Right hindlimb (tissue), 1 donor: Measurements from ENCODE around the gene PRR23B.

Experiments
- DNase-seq: peaks from one replicate; pipeline ENCODE4 v3.0.0-alpha.2; 2018

PRR23B gene

DNA sequence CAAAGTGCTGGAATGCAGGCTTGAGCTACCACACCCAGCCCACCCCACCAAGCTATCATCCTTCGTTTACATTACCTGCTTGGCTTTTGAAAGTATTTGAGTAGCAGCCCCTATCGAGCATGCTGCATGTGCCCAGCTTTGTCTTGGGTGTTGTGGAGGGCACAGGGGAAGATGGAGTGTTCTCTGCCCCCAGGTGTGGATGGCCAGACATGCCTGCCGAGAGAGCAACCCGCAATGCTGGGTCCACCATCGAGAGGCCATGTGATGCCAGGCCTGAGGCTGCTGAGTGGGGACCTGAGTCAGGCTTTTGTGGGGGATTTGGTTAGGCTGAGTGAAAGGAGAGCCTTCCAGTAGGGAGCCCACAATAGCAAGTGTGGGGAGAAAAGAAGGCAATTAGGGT is 47.8 kb downstream of the PRR23B start:
- DNase-seq = no peak

DNA sequence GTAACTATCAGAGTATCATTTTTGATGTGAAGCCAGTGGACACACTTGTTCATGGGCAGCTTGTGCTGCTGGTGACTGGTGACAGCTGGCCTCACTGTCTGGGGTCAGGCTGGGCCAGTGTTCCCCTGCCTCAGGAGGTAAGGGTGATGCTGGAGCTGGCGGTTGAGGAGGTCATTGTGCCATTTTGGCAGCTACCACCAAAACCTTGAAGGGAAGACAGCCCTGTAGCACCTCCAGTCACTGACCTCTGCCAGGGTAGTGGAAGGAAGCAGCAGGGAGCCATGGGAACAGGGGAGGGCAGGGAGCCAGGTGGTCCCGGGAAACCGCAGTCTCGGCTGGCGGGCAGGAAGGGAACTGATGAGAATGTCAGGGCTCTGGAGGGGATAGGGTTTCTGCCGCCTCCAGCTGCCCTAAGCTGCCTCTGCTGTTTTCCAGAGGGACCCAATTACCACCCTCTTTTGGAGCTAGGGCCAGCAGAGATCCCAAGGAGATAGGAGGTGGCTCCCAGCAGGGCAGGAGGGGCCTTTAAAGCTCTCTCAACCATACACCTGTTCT is 48.9 kb downstream of the PRR23B start:
- no peak for DNase-seq
